Liver (tissue), 9 donors: Measurements from ENCODE around the gene GMPR2. TPM values are rescaled to one million over a fixed set of nuclear protein-coding genes. Genes with fewer than 3 reads are reported as not detected.

Experiments used
- DNase-seq: peaks from one replicate; pipeline ENCODE4 v3.0.0-alpha.2; 2017; ENCODE audit warnings: low spot score
- H3K27ac ChIP-seq, 2 donors: one replicate each; pipeline ENCODE4 v1.7.0; 2013; ENCODE audit warnings: inconsistent platforms in 2 of 2, low read length in 2 of 2, control low read depth in 1 of 2, low read depth in 1 of 2, mild to moderate bottlenecking in 1 of 2
- H3K27me3 ChIP-seq, 4 donors: one replicate each; pipeline versions ENCODE4 v1.6.1 to v1.7.0; 2013; ENCODE audit warnings: low read length in 3 of 4, inconsistent platforms in 1 of 4, mild to moderate bottlenecking in 1 of 4, moderate library complexity in 1 of 4; ENCODE audit not compliant: control insufficient read depth in 4 of 4, insufficient read depth in 4 of 4
- H3K36me3 ChIP-seq, 4 donors: one replicate each; pipeline versions ENCODE4 v1.6.1 to v1.7.0; 2013; ENCODE audit warnings: low read length in 3 of 4, mild to moderate bottlenecking in 3 of 4, low read depth in 1 of 4, moderate library complexity in 1 of 4; ENCODE audit not compliant: control insufficient read depth in 4 of 4, insufficient read depth in 3 of 4
- H3K4me1 ChIP-seq, 4 donors: one replicate each; pipeline versions ENCODE4 v1.6.1 to v1.7.0; 2013; ENCODE audit warnings: low read length in 3 of 4, mild to moderate bottlenecking in 3 of 4, moderate library complexity in 1 of 4; ENCODE audit not compliant: control insufficient read depth in 4 of 4, insufficient read depth in 4 of 4
- H3K4me3 ChIP-seq, 3 donors: one replicate each; pipeline versions ENCODE4 v1.6.1 to v1.7.0; 2013; ENCODE audit warnings: low read length in 3 of 3, control low read depth in 1 of 3, low read depth in 1 of 3, mild to moderate bottlenecking in 1 of 3
- H3K9ac ChIP-seq, 2 donors: one replicate each; pipeline ENCODE4 v1.7.0; 2013; ENCODE audit warnings: low read length in 2 of 2, mild to moderate bottlenecking in 2 of 2, moderate library complexity in 2 of 2, control low read depth in 1 of 2, low read depth in 1 of 2
- H3K9me3 ChIP-seq, 4 donors: one replicate each; pipeline versions ENCODE4 v1.6.1 to v1.7.0; 2013; ENCODE audit warnings: low read length in 3 of 4; ENCODE audit not compliant: control insufficient read depth in 4 of 4
- ATF3 ChIP-seq: IDR thresholded peaks from 2 replicates; pipeline ENCODE4 v1.6.1; 2016; ENCODE audit warnings: antibody characterized with exemption
- CTCF ChIP-seq: fragments of 150-350 bp; IDR thresholded peaks from 2 replicates; pipeline ENCODE4 v1.5.1; 2017; ENCODE audit warnings: improper control_type of control experiment, low read depth, low read length; ENCODE audit not compliant: missing input control
- EGR1 ChIP-seq, 2 donors: IDR thresholded peaks; 2 replicates each; pipeline ENCODE4 v1.6.1; 2016 to 2018; ENCODE audit warnings: antibody characterized with exemption in 2 of 2, low read depth in 2 of 2
- FOXA1 ChIP-seq: IDR thresholded peaks from 2 replicates; pipeline ENCODE4 v1.6.1; 2016; ENCODE audit warnings: antibody characterized with exemption
- FOXA2 ChIP-seq: IDR thresholded peaks from 2 replicates; pipeline ENCODE4 v1.6.1; 2016; ENCODE audit warnings: antibody characterized with exemption
- GABPA ChIP-seq, 2 donors: IDR thresholded peaks in 1 of 2; conservative IDR thresholded peaks in 1 of 2; 2 replicates each; pipeline ENCODE4 v1.6.1; 2016; ENCODE audit warnings: antibody characterized with exemption in 2 of 2, mild to moderate bottlenecking in 1 of 2, moderate library complexity in 1 of 2
- HNF4A ChIP-seq, 2 donors: conservative IDR thresholded peaks; 2 replicates each; pipeline ENCODE4 v1.6.1; 2016; ENCODE audit warnings: antibody characterized with exemption in 2 of 2, mild to moderate bottlenecking in 2 of 2
- HNF4G ChIP-seq: IDR thresholded peaks from 2 replicates; pipeline ENCODE4 v1.6.1; 2016; ENCODE audit warnings: antibody characterized with exemption
- JUND ChIP-seq, 2 donors: IDR thresholded peaks; 2 replicates each; pipeline ENCODE4 v1.6.1; 2016; ENCODE audit warnings: antibody characterized with exemption in 2 of 2
- MAX ChIP-seq: IDR thresholded peaks from 2 replicates; pipeline ENCODE4 v1.6.1; 2016; ENCODE audit warnings: antibody characterized with exemption
- NR2F2 ChIP-seq: IDR thresholded peaks from 2 replicates; pipeline ENCODE4 v1.6.1; 2016; ENCODE audit warnings: antibody characterized with exemption
- RAD21 ChIP-seq, 2 donors: IDR thresholded peaks; 2 replicates each; pipeline ENCODE4 v1.6.1; 2016; ENCODE audit warnings: antibody characterized with exemption in 2 of 2, mild to moderate bottlenecking in 2 of 2
- REST ChIP-seq: IDR thresholded peaks from 2 replicates; pipeline ENCODE4 v1.6.1; 2016; ENCODE audit warnings: antibody characterized with exemption, mild to moderate bottlenecking
- RXRA ChIP-seq, 2 donors: IDR thresholded peaks; 2 replicates each; pipeline ENCODE4 v1.6.1; 2017 to 2018; ENCODE audit warnings: antibody characterized with exemption in 2 of 2, mild to moderate bottlenecking in 1 of 2
- SP1 ChIP-seq: IDR thresholded peaks from 2 replicates; pipeline ENCODE4 v1.6.1; 2018; ENCODE audit warnings: antibody characterized with exemption, mild to moderate bottlenecking
- TAF1 ChIP-seq: conservative IDR thresholded peaks from 2 replicates; pipeline ENCODE4 v1.6.1; 2016; ENCODE audit warnings: antibody characterized with exemption, mild to moderate bottlenecking
- YY1 ChIP-seq: IDR thresholded peaks from 2 replicates; pipeline ENCODE4 v1.6.1; 2016; ENCODE audit warnings: antibody characterized with exemption, mild to moderate bottlenecking
- ZBTB33 ChIP-seq: IDR thresholded peaks from 2 replicates; pipeline ENCODE4 v1.6.1; 2016; ENCODE audit warnings: antibody characterized with exemption
- WGBS: extraction: QIAGEN DNeasy Blood & Tissue Kit; methylation state at CpG from one replicate; pipeline ENCODE4 v1.1.7; 2013; 5-methylcytosine and 5-hydroxymethylcytosine counted together
- polyA plus RNA-seq, 2 donors: library from polyadenylated mRNA; stranded (reverse) in 1 of 2; unstranded in 1 of 2; fragments of 200-250 nt in 1 of 2; fragments of >200 nt in 1 of 2; fragmentation: Nextera tagmentation in 1 of 2; extraction: Ambion mirVana in 1 of 2; gene quantifications; one replicate each; pipeline versions ENCODE4 v1.2.1 to v1.2.3, GENCODE V29; 2013 to 2015
- total RNA-seq, 2 donors: library from RNA; depleted of rRNA; stranded (reverse); fragments of >200 nt; gene quantifications; one replicate each; pipeline ENCODE4 v1.2.3, GENCODE V29; 2014
- donor health status: healthy.
- donor health status: healthy.
- donor health status: healthy.
- donor health status: healthy.
- donor health status: healthy.

The GMPR2 gene
- total and polyA plus RNA-seq, 4 donors, result 28.6 to 42.7 (median 32.4) TPM

- H3K9me3 ChIP-seq, result no peaks in the 10 kb centered on the region
These were observed 3.8 kb upstream of the GMPR2 start for GRCh38 chr14:24228902-24229301.

More at GRCh38 chr14:24228902-24229301, 3.8 kb upstream of the GMPR2 start:
- Histone ChIP-seq H3K4me1 (peaks cover 5 to 29% (median 23%) of the 10 kb centered on the region in 4 donors), H3K36me3 (peaks cover 0 to 4% (median under 1%) of the 10 kb centered on the region in 4 donors), H3K9ac (no peak overlapping the region), H3K27me3 (no peaks in the 10 kb centered on the region), H3K27ac (no peak overlapping the region), H3K4me3 (no peak overlapping the region)
- no peak for DNase-seq
- 37% methylated on average over 1 of the region's 1 CpG for WGBS
- TF ChIP-seq TAF1 (no peak), YY1 (no peak), JUND (IDR thresholded peaks at IDR 0.05) (no peak), ZBTB33 (no peak), RAD21 (IDR thresholded peaks at IDR 0.05) (no peak), FOXA1 (no peak), ATF3 (no peak), RXRA (IDR thresholded peaks at IDR 0.05) (no peak), REST (no peak), GABPA (IDR thresholded peaks at IDR 0.05 in 1 of 2, conservative IDR thresholded peaks at IDR 0.05 in 1 of 2) (no peak), EGR1 (IDR thresholded peaks at IDR 0.05; ENCODE audit: low read depth in 2 of 2) (no peak), MAX (no peak), HNF4G (no peak), NR2F2 (no peak), HNF4A (conservative IDR thresholded peaks at IDR 0.05) (no peak), SP1 (no peak), FOXA2 (no peak), CTCF (no peak)
